K562 (cell line): ENCODE results near the gene SNAPC3. TPM values are rescaled to one million over a fixed set of nuclear protein-coding genes. Genes with fewer than 3 reads are reported as not detected.

Experiments used
- ATF3 ChIP-seq, 2 experiments: fragments of 450-650 bp in 1 of 2; sonication (generic) in 1 of 2; formaldehyde crosslinking in 1 of 2; IDR thresholded peaks in 1 of 2; conservative IDR thresholded peaks in 1 of 2; 2 replicates each; pipeline versions ENCODE4 v1.6.1 to v1.8.1; 2016 to 2023; ENCODE audit warnings: mild to moderate bottlenecking in 2 of 2, moderate library complexity in 2 of 2, inconsistent platforms in 1 of 2, missing genetic modification reagents in 1 of 2
- ATF6 ChIP-seq: sonication (generic); formaldehyde crosslinking; IDR thresholded peaks from 2 replicates; pipeline ENCODE4 v1.4.0; 2020; ENCODE audit warnings: mild to moderate bottlenecking, missing genetic modification reagents
- BHLHE40 ChIP-seq: IDR thresholded peaks from 2 replicates; pipeline ENCODE4 v1.6.1; 2011; ENCODE audit warnings: low read length, improper control_type of control experiment
- ELF4 ChIP-seq: fragments of 450-650 bp; formaldehyde crosslinking; IDR thresholded peaks from 2 replicates; pipeline ENCODE4 v1.4.0; 2022; ENCODE audit warnings: missing genetic modification characterization
- FIP1L1 ChIP-seq: fragments of 200-400 bp; formaldehyde crosslinking; IDR thresholded peaks from 2 replicates; pipeline ENCODE4 v1.6.1; 2018; ENCODE audit warnings: mild to moderate bottlenecking, low read depth, low read length; ENCODE audit not compliant: poor library complexity, severe bottlenecking
- FOXA1 ChIP-seq: fragments of 450-650 bp; IDR thresholded peaks from 2 replicates; pipeline ENCODE4 v1.6.1; 2016; ENCODE audit warnings: mild to moderate bottlenecking, borderline replicate concordance
- HMG20A ChIP-seq: fragments of 450-650 bp; formaldehyde crosslinking; conservative IDR thresholded peaks from 2 replicates; pipeline ENCODE4 v1.4.0; 2020; ENCODE audit warnings: mild to moderate bottlenecking, mixed read lengths
- MEIS2 ChIP-seq: fragments of 450-650 bp; IDR thresholded peaks from 2 replicates; pipeline ENCODE4 v1.6.1; 2014; ENCODE audit warnings: mild to moderate bottlenecking; ENCODE audit not compliant: partially characterized antibody
- SIN3A ChIP-seq, 2 experiments: fragments of 150-350 bp in 1 of 2; IDR thresholded peaks; 2 replicates each; pipeline ENCODE4 v1.6.1; 2011 to 2016; ENCODE audit warnings: borderline replicate concordance in 2 of 2, low read depth in 2 of 2, low read length in 2 of 2, mild to moderate bottlenecking in 2 of 2, moderate library complexity in 2 of 2; ENCODE audit not compliant: control insufficient read depth in 1 of 2
- SIRT6 ChIP-seq: IDR thresholded peaks from one replicate; pipeline ENCODE4 v1.6.1; 2012; ENCODE audit warnings: low read depth, mild to moderate bottlenecking, control low read depth, inconsistent platforms, low read length, moderate library complexity
- TEAD2 ChIP-seq: fragments of 450-650 bp; IDR thresholded peaks from 2 replicates; pipeline ENCODE4 v1.6.1; 2016; ENCODE audit warnings: missing genetic modification characterization, control low read depth, missing compliant biosample characterization
- TRIM28 ChIP-seq: fragments of 450-650 bp; IDR thresholded peaks from 2 replicates; pipeline ENCODE4 v1.6.1; 2017
- ZFP1 ChIP-seq: fragments of 450-650 bp; formaldehyde crosslinking; IDR thresholded peaks from 2 replicates; pipeline ENCODE4 v1.4.0; 2020; ENCODE audit warnings: mild to moderate bottlenecking, mixed read lengths
- ZNF134 ChIP-seq: fragments of 250-450 bp; sonication (Bioruptor Pico); conservative IDR thresholded peaks from 2 replicates; pipeline ENCODE4 v1.4.0; 2020
- ZNF395 ChIP-seq: fragments of 200-800 bp; sonication (Bioruptor generic); IDR thresholded peaks from 2 replicates; pipeline ENCODE4 v1.6.1; 2017; ENCODE audit warnings: missing genetic modification characterization, missing compliant biosample characterization
- ZNF561 ChIP-seq: fragments of 450-650 bp; formaldehyde crosslinking; conservative IDR thresholded peaks from 2 replicates; pipeline ENCODE4 v1.4.0; 2020; ENCODE audit warnings: mild to moderate bottlenecking, moderate library complexity
- ZNF785 ChIP-seq: fragments of 250-450 bp; sonication (Bioruptor Pico); IDR thresholded peaks from 2 replicates; pipeline ENCODE4 v1.4.0; 2020; ENCODE audit warnings: mild to moderate bottlenecking
- polyA plus RNA-seq, 8 experiments: library from polyadenylated mRNA; depleted of rRNA in 4 of 8; stranded (reverse) in 5 of 8; unstranded in 3 of 8; fragments of >200 nt; fragmentation: Nextera tagmentation in 2 of 8; fragmentation: Illumina TruSeq in 1 of 8; extraction: Ambion mirVana in 2 of 8; extraction: Trizol in 1 of 8; gene quantifications; 2 replicates each; pipeline versions ENCODE4 v1.2.1 to v1.2.3, GENCODE V29; 2011 to 2014; ENCODE audit warnings: inconsistent platforms in 1 of 8, missing spikeins in 1 of 8
- total RNA-seq, 7 experiments: library from RNA; depleted of rRNA in 6 of 7; stranded (reverse); fragments of >200 nt in 6 of 7; fragmentation: Illumina TruSeq in 2 of 7; extraction: Trizol in 2 of 7; gene quantifications; 2 replicates each; pipeline versions ENCODE4 v1.2.1 to v1.2.3, GENCODE V29; 2011 to 2021; ENCODE audit warnings: low replicate concordance in 1 of 7
- TF ChIP-seq, protein P1 (sequence below), 2 experiments: fragments of 200-800 bp in 1 of 2; sonication (Bioruptor generic) in 1 of 2; sonication (generic) in 1 of 2; formaldehyde crosslinking in 1 of 2; IDR thresholded peaks in 1 of 2; conservative IDR thresholded peaks in 1 of 2; 2 replicates each; pipeline versions ENCODE4 v1.5.0 to v1.6.1; 2016 to 2020; ENCODE audit warnings: missing compliant biosample characterization in 1 of 2, missing genetic modification characterization in 1 of 2, missing genetic modification reagents in 1 of 2
- TF ChIP-seq, protein P2 (sequence below): IDR thresholded peaks from 2 replicates; pipeline ENCODE4 v1.6.1; 2016; ENCODE audit warnings: missing genetic modification characterization, missing compliant biosample characterization

SNAPC3 gene
- total and polyA plus RNA-seq, 9 of the 15 experiments (the other 6 are each of a cell fraction or from before 2014, with no cell fraction given), result 2.3 to 38.9 (median 19.8) TPM

- TF ChIP-seq FIP1L1 (no peak), SIN3A (IDR thresholded peaks at IDR 0.05; ENCODE audit: borderline replicate concordance in 2 of 2, control insufficient read depth in 1 of 2, low read depth in 2 of 2, low read length in 2 of 2) (0 out of 4 replicates have a peak, but pooled peaks have one; percentile 19 to 26), ZNF395 (CRISPR knock-in tag) (no peak), FOXA1 (no peak), TRIM28 (no peak), MEIS2 (peak; percentile 42), ZNF134 (CRISPR knock-in tag) (no peak), ZNF785 (CRISPR knock-in tag) (no peak), ZNF561 (CRISPR knock-in tag) (no peak), ZFP1 (CRISPR knock-in tag) (no peak), ELF4 (CRISPR knock-in tag) (no peak), BHLHE40 (peak; percentile 90), ATF6 (CRISPR knock-in tag) (no peak), HMG20A (no peak), ATF3 (IDR thresholded peaks at IDR 0.05) (peak; percentile 72), ATF3 (CRISPR knock-in tag; conservative IDR thresholded peaks at IDR 0.05) (no peak), SIRT6 (no peak), TEAD2 (tag) (no peak)
- TF ChIP-seq, protein P1, sequence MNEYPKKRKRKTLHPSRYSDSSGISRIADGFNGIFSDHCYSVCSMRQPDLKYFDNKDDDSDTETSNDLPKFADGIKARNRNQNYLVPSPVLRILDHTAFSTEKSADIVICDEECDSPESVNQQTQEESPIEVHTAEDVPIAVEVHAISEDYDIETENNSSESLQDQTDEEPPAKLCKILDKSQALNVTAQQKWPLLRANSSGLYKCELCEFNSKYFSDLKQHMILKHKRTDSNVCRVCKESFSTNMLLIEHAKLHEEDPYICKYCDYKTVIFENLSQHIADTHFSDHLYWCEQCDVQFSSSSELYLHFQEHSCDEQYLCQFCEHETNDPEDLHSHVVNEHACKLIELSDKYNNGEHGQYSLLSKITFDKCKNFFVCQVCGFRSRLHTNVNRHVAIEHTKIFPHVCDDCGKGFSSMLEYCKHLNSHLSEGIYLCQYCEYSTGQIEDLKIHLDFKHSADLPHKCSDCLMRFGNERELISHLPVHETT (CRISPR knock-in tag; conservative IDR thresholded peaks at IDR 0.05 in 1 of 2, IDR thresholded peaks at IDR 0.05 in 1 of 2), result peak in 1 of 2 experiments; percentile 54; a peak in 1 of 4 replicates
- TF ChIP-seq, protein P2, sequence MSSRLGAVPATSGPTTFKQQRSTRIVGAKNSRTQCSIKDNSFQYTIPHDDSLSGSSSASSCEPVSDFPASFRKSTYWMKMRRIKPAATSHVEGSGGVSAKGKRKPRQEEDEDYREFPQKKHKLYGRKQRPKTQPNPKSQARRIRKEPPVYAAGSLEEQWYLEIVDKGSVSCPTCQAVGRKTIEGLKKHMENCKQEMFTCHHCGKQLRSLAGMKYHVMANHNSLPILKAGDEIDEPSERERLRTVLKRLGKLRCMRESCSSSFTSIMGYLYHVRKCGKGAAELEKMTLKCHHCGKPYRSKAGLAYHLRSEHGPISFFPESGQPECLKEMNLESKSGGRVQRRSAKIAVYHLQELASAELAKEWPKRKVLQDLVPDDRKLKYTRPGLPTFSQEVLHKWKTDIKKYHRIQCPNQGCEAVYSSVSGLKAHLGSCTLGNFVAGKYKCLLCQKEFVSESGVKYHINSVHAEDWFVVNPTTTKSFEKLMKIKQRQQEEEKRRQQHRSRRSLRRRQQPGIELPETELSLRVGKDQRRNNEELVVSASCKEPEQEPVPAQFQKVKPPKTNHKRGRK (tag), result no peak
Observed at GRCh38 chr9:15510789-15511575, 88.3 kb downstream of the SNAPC3 start, which contains the start of gene PSIP1 (continued).
